ENCODE measurements around the gene ARHGEF35.
"Not testable (repeated sequence)": the region's sequence is repeated elsewhere in the genome, so short reads cannot be mapped to it uniquely, and the experiment has no call there.

ARHGEF35 gene

GRCh38 chr7:144195212-144195872 lies at the start of gene ARHGEF35:
ARHGEF35 (minus strand) TSS chr7:144195833; CDS start chr7:144188383, 7,450 bp downstream.
- not testable (repeated sequence) for DNase-seq

- not testable (repeated sequence) for DNase-seq
Observed at GRCh38 chr7:144245372-144245771, 49.7 kb upstream of the ARHGEF35 start.

- DNase-seq, result not testable (repeated sequence)
Observed at GRCh38 chr7:144239365-144239764, 43.7 kb upstream of the ARHGEF35 start, which contains the start of gene OR2A42. OR2A42 (minus strand) TSS chr7:144239605; CDS start chr7:144232843, 6,762 bp downstream.

GRCh38 chr7:144238530-144239082 lies 43.0 kb upstream of the ARHGEF35 start:
- DNase-seq, result not testable (repeated sequence)

- not testable (repeated sequence) for DNase-seq
Observed at GRCh38 chr7:144233039-144233438, 37.4 kb upstream of the ARHGEF35 start.

- not testable (repeated sequence) for DNase-seq
Observed at GRCh38 chr7:144231027-144231426, 35.4 kb upstream of the ARHGEF35 start.

- DNase-seq, result not testable (repeated sequence)
Observed at GRCh38 chr7:144228810-144229209, 33.2 kb upstream of the ARHGEF35 start.

GRCh38 chr7:144226866-144227265 lies 31.2 kb upstream of the ARHGEF35 start:
- peak; percentile 33 for DNase-seq

GRCh38 chr7:144223675-144224074 lies 28.0 kb upstream of the ARHGEF35 start:
- not testable (repeated sequence) for DNase-seq

GRCh38 chr7:144220531-144220930 lies 24.9 kb upstream of the ARHGEF35 start:
- not testable (repeated sequence) for DNase-seq

- not testable (repeated sequence) for DNase-seq
Observed at GRCh38 chr7:144219149-144219548, 23.5 kb upstream of the ARHGEF35 start.

- DNase-seq, result not testable (repeated sequence)
Observed at GRCh38 chr7:144218581-144218980, 22.9 kb upstream of the ARHGEF35 start.

GRCh38 chr7:144217200-144217599 lies 21.6 kb upstream of the ARHGEF35 start:
- not testable (repeated sequence) for DNase-seq

- DNase-seq, result not testable (repeated sequence)
Observed at GRCh38 chr7:144205306-144205705, 9.7 kb upstream of the ARHGEF35 start.

GRCh38 chr7:144203086-144203485 lies 7.5 kb upstream of the ARHGEF35 start:
- not testable (repeated sequence) for DNase-seq

GRCh38 chr7:144201978-144202377 lies 6.3 kb upstream of the ARHGEF35 start:
- not testable (repeated sequence) for DNase-seq

- not testable (repeated sequence) for DNase-seq
Observed at GRCh38 chr7:144198934-144199333, 3.3 kb upstream of the ARHGEF35 start.

- DNase-seq, result not testable (repeated sequence)
Observed at GRCh38 chr7:144194453-144194852, 1.2 kb downstream of the ARHGEF35 start.

GRCh38 chr7:144193782-144194181 lies 1.9 kb downstream of the ARHGEF35 start:
- not testable (repeated sequence) for DNase-seq

GRCh38 chr7:144188578-144189171 lies 7.0 kb downstream of the ARHGEF35 start:
- DNase-seq, result not testable (repeated sequence)

GRCh38 chr7:144187848-144188247 lies 7.8 kb downstream of the ARHGEF35 start:
- not testable (repeated sequence) for DNase-seq

GRCh38 chr7:144183166-144183565 lies 12.5 kb downstream of the ARHGEF35 start, which contains the start of gene CTAGE4:
CTAGE4 (plus strand) TSS chr7:144183466; CDS start chr7:144183504, 38 bp downstream.
- DNase-seq, result not testable (repeated sequence)

GRCh38 chr7:144179165-144179479 lies 16.5 kb downstream of the ARHGEF35 start:
- DNase-seq, result not testable (repeated sequence)
